ENCODE results near the gene PLK3. TPM values are rescaled to one million over a fixed set of nuclear protein-coding genes. Genes with fewer than 3 reads are reported as not detected.
A peak's percentile ranks its signal among the peaks of the same experiment; 100 is the strongest.

The PLK3 gene
- total RNA-seq, 1 donor from 2014 or later: 6.8 TPM

GRCh38 chr1:44839576-44839975, 39.4 kb downstream of the PLK3 start:
- no peaks in the 10 kb centered on the region for H3K36me3 ChIP-seq (ENCODE audit: control insufficient read depth in 3 of 3, insufficient read depth in 3 of 3, low read length in 3 of 3)
- no peaks in the 10 kb centered on the region for H3K9me3 ChIP-seq (ENCODE audit: control insufficient read depth in 3 of 3, low read length in 3 of 3)
- H3K27me3 ChIP-seq (ENCODE audit: control insufficient read depth in 3 of 3, insufficient read depth in 3 of 3, low read length in 3 of 3): no peaks in the 10 kb centered on the region
- no peak overlapping the region for H3K4me3 ChIP-seq (ENCODE audit: low read length in 3 of 3)
- peaks cover 7 to 9% (median 8%) of the 10 kb centered on the region in 3 donors for H3K4me1 ChIP-seq (ENCODE audit: control insufficient read depth in 3 of 3, insufficient read depth in 3 of 3, low read length in 3 of 3)
- H3K27ac ChIP-seq (ENCODE audit: low read depth, low read length): no peak overlapping the region
- no peak overlapping the region for H3K9ac ChIP-seq (ENCODE audit: low read depth in 1 of 3, low read length in 3 of 3)

- peak overlapping the region; percentile 34 to 66 (median 59) for H3K4me3 ChIP-seq (ENCODE audit: low read length in 3 of 3)
- H3K27ac ChIP-seq (ENCODE audit: low read depth, low read length): no peak overlapping the region
- peaks cover 3 to 5% (median 4%) of the 10 kb centered on the region in 3 donors for H3K4me1 ChIP-seq (ENCODE audit: control insufficient read depth in 3 of 3, insufficient read depth in 3 of 3, low read length in 3 of 3)
- peak overlapping the region; percentile 65 to 78 (median 68) for H3K9ac ChIP-seq (ENCODE audit: low read depth in 1 of 3, low read length in 3 of 3)
- no peaks in the 10 kb centered on the region for H3K9me3 ChIP-seq (ENCODE audit: control insufficient read depth in 3 of 3, low read length in 3 of 3)
- no peaks in the 10 kb centered on the region for H3K36me3 ChIP-seq (ENCODE audit: control insufficient read depth in 3 of 3, insufficient read depth in 3 of 3, low read length in 3 of 3)
- H3K27me3 ChIP-seq (ENCODE audit: control insufficient read depth in 3 of 3, insufficient read depth in 3 of 3, low read length in 3 of 3): no peaks in the 10 kb centered on the region
These were observed 42.3 kb downstream of the PLK3 start for GRCh38 chr1:44842486-44842861.

GRCh38 chr1:44842862-44843655, 42.9 kb downstream of the PLK3 start, which contains the start of gene PTCH2:
TSS of gene PTCH2 (minus strand) at chr1:44843253. CDS start at chr1:44842932, 321 bp downstream.
- no peak within 1 kb of the TSS for H3K27ac ChIP-seq (ENCODE audit: low read depth, low read length)

GRCh38 chr1:44846985-44847384, 46.8 kb downstream of the PLK3 start:
- H3K4me1 ChIP-seq (ENCODE audit: control insufficient read depth in 3 of 3, insufficient read depth in 3 of 3, low read length in 3 of 3): peaks cover 0 to 5% (median 3%) of the 10 kb centered on the region in 3 donors
- no peaks in the 10 kb centered on the region for H3K27me3 ChIP-seq (ENCODE audit: control insufficient read depth in 3 of 3, insufficient read depth in 3 of 3, low read length in 3 of 3)
- no peaks in the 10 kb centered on the region for H3K9me3 ChIP-seq (ENCODE audit: control insufficient read depth in 3 of 3, low read length in 3 of 3)
- H3K4me3 ChIP-seq (ENCODE audit: low read length in 3 of 3): no peak overlapping the region
- H3K36me3 ChIP-seq (ENCODE audit: control insufficient read depth in 3 of 3, insufficient read depth in 3 of 3, low read length in 3 of 3): peaks cover 5 to 11% (median 8%) of the 10 kb centered on the region in 3 donors
- H3K9ac ChIP-seq (ENCODE audit: low read depth in 1 of 3, low read length in 3 of 3): no peak overlapping the region
- no peak overlapping the region for H3K27ac ChIP-seq (ENCODE audit: low read depth, low read length)

More at GRCh38 chr1:44842862-44843655, 42.9 kb downstream of the PLK3 start, which contains the start of gene PTCH2:
- H3K36me3 ChIP-seq (ENCODE audit: control insufficient read depth in 3 of 3, insufficient read depth in 3 of 3, low read length in 3 of 3): no peaks in the 10 kb centered on the region
- no peaks in the 10 kb centered on the region for H3K9me3 ChIP-seq (ENCODE audit: control insufficient read depth in 3 of 3, low read length in 3 of 3)
- H3K9ac ChIP-seq (ENCODE audit: low read depth in 1 of 3, low read length in 3 of 3): peak within 1 kb of the TSS; percentile 65 to 78 (median 68)
- H3K27me3 ChIP-seq (ENCODE audit: control insufficient read depth in 3 of 3, insufficient read depth in 3 of 3, low read length in 3 of 3): no peaks in the 10 kb centered on the region
- H3K4me1 ChIP-seq (ENCODE audit: control insufficient read depth in 3 of 3, insufficient read depth in 3 of 3, low read length in 3 of 3): peaks cover 3 to 5% (median 4%) of the 10 kb centered on the region in 3 donors
- peak within 1 kb of the TSS; percentile 34 to 66 (median 59) for H3K4me3 ChIP-seq (ENCODE audit: low read length in 3 of 3)

- H3K9ac ChIP-seq (ENCODE audit: low read depth in 1 of 3, low read length in 3 of 3): no peak overlapping the region
- H3K9me3 ChIP-seq (ENCODE audit: control insufficient read depth in 3 of 3, low read length in 3 of 3): no peaks in the 10 kb centered on the region
- H3K36me3 ChIP-seq (ENCODE audit: control insufficient read depth in 3 of 3, insufficient read depth in 3 of 3, low read length in 3 of 3): peaks cover 5 to 12% (median 8%) of the 10 kb centered on the region in 3 donors
- peaks cover 0 to under 1% (median 0%) of the 10 kb centered on the region in 3 donors for H3K4me1 ChIP-seq (ENCODE audit: control insufficient read depth in 3 of 3, insufficient read depth in 3 of 3, low read length in 3 of 3)
- H3K27ac ChIP-seq (ENCODE audit: low read depth, low read length): no peak overlapping the region
- H3K27me3 ChIP-seq (ENCODE audit: control insufficient read depth in 3 of 3, insufficient read depth in 3 of 3, low read length in 3 of 3): no peaks in the 10 kb centered on the region
- H3K4me3 ChIP-seq (ENCODE audit: low read length in 3 of 3): no peak overlapping the region
These were observed 47.7 kb downstream of the PLK3 start for GRCh38 chr1:44847845-44848244.

- no peaks in the 10 kb centered on the region for H3K4me1 ChIP-seq (ENCODE audit: control insufficient read depth in 3 of 3, insufficient read depth in 3 of 3, low read length in 3 of 3)
- H3K9me3 ChIP-seq (ENCODE audit: control insufficient read depth in 3 of 3, low read length in 3 of 3): no peaks in the 10 kb centered on the region
- no peak overlapping the region for H3K9ac ChIP-seq (ENCODE audit: low read depth in 1 of 3, low read length in 3 of 3)
- H3K36me3 ChIP-seq (ENCODE audit: control insufficient read depth in 3 of 3, insufficient read depth in 3 of 3, low read length in 3 of 3): peaks cover 5 to 12% (median 9%) of the 10 kb centered on the region in 3 donors
- H3K27me3 ChIP-seq (ENCODE audit: control insufficient read depth in 3 of 3, insufficient read depth in 3 of 3, low read length in 3 of 3): no peaks in the 10 kb centered on the region
- no peak overlapping the region for H3K27ac ChIP-seq (ENCODE audit: low read depth, low read length)
- no peak overlapping the region for H3K4me3 ChIP-seq (ENCODE audit: low read length in 3 of 3)
These were observed 48.4 kb downstream of the PLK3 start for GRCh38 chr1:44848456-44849181.

- no peaks in the 10 kb centered on the region for H3K9me3 ChIP-seq (ENCODE audit: control insufficient read depth in 3 of 3, low read length in 3 of 3)
- no peak overlapping the region for H3K4me3 ChIP-seq (ENCODE audit: low read length in 3 of 3)
- H3K36me3 ChIP-seq (ENCODE audit: control insufficient read depth in 3 of 3, insufficient read depth in 3 of 3, low read length in 3 of 3): peaks cover 5 to 17% (median 11%) of the 10 kb centered on the region in 3 donors
- no peaks in the 10 kb centered on the region for H3K27me3 ChIP-seq (ENCODE audit: control insufficient read depth in 3 of 3, insufficient read depth in 3 of 3, low read length in 3 of 3)
- no peak overlapping the region for H3K9ac ChIP-seq (ENCODE audit: low read depth in 1 of 3, low read length in 3 of 3)
- H3K4me1 ChIP-seq (ENCODE audit: control insufficient read depth in 3 of 3, insufficient read depth in 3 of 3, low read length in 3 of 3): no peaks in the 10 kb centered on the region
- H3K27ac ChIP-seq (ENCODE audit: low read depth, low read length): no peak overlapping the region
These were observed 49.5 kb downstream of the PLK3 start for GRCh38 chr1:44849575-44850132.

GRCh38 chr1:44851308-44851707, 51.1 kb downstream of the PLK3 start:
- no peaks in the 10 kb centered on the region for H3K4me1 ChIP-seq (ENCODE audit: control insufficient read depth in 3 of 3, insufficient read depth in 3 of 3, low read length in 3 of 3)
- no peak overlapping the region for H3K4me3 ChIP-seq (ENCODE audit: low read length in 3 of 3)
- H3K27ac ChIP-seq (ENCODE audit: low read depth, low read length): no peak overlapping the region
- peaks cover 11 to 25% (median 13%) of the 10 kb centered on the region in 3 donors for H3K36me3 ChIP-seq (ENCODE audit: control insufficient read depth in 3 of 3, insufficient read depth in 3 of 3, low read length in 3 of 3)
- H3K9ac ChIP-seq (ENCODE audit: low read depth in 1 of 3, low read length in 3 of 3): no peak overlapping the region
- H3K9me3 ChIP-seq (ENCODE audit: control insufficient read depth in 3 of 3, low read length in 3 of 3): no peaks in the 10 kb centered on the region
- no peaks in the 10 kb centered on the region for H3K27me3 ChIP-seq (ENCODE audit: control insufficient read depth in 3 of 3, insufficient read depth in 3 of 3, low read length in 3 of 3)

- Histone ChIP-seq H3K27me3 (ENCODE audit: control insufficient read depth in 3 of 3, insufficient read depth in 3 of 3, low read length in 3 of 3) (no peaks in the 10 kb centered on the region), H3K4me3 (ENCODE audit: low read length in 3 of 3) (no peak overlapping the region), H3K9ac (ENCODE audit: low read depth in 1 of 3, low read length in 3 of 3) (no peak overlapping the region), H3K9me3 (ENCODE audit: control insufficient read depth in 3 of 3, low read length in 3 of 3) (no peaks in the 10 kb centered on the region), H3K36me3 (ENCODE audit: control insufficient read depth in 3 of 3, insufficient read depth in 3 of 3, low read length in 3 of 3) (peaks cover 18 to 29% (median 20%) of the 10 kb centered on the region in 3 donors), H3K4me1 (ENCODE audit: control insufficient read depth in 3 of 3, insufficient read depth in 3 of 3, low read length in 3 of 3) (no peaks in the 10 kb centered on the region), H3K27ac (ENCODE audit: low read depth, low read length) (no peak overlapping the region)
These were observed 53.0 kb downstream of the PLK3 start for GRCh38 chr1:44853201-44853600.
